NCI-H82 treated with DMSO at 0.1 percent for 48 hours (cell line): ENCODE results near the gene KCNE4.
A peak's percentile ranks its signal among the peaks of the same experiment; 100 is the strongest.

Experiments
- DNase-seq: peaks from one replicate; lab custom pipeline; 2025; ENCODE audit not compliant: unreplicated experiment; lab: John Stamatoyannopoulos, UW

Gene KCNE4

DNA sequence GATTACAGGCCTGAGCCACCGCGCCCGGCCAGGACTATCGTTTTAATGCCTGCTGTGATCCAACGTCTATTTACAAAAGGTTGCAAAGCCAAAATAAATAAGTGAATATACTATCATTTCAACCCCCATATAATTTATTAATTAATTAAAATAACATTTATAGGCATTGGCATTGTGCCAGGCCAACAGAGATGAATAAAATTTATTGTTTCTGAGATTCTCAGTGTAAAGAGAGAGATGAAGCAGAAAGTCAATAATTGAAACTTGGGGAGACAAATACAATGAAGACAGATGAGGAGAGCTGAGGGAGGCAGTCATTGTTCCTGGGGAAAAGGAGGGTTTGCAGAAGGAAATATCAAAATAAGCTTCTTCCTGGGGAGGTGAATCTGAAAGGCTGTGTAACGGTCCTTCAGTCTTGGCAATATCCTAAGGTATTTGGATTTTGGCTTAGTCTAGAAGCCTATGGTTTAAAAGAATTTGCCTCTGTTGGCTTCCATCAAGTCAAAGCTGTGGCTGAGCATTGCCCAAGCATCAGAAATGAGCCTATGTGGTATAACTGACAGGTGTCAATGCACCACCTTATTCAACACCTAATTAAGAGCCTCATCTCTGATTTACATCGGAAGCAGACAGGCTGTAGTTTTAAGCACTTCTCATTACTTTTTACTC is 31.5 kb downstream of the KCNE4 start:
- no peak for DNase-seq

DNA sequence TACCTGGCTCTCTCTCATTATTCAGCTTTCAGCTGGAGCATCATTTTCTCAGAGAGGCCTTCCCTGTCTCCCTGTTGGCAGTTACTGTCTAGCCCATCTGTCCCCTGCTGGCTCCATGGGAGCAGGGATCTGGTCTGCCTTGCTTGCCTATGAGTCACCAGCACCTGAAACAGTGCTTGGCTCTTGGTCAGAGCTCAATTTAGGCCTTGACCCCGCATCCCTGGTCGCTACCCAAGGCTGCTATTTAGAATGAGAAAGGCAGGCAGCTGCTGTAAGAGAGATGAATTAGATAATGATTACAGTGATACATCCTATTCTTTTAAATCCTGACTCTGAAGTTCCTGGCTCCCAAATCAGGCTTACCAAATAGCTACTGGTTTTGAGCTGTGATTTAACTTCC is 32.9 kb downstream of the KCNE4 start:
- DNase-seq: no peak

DNA sequence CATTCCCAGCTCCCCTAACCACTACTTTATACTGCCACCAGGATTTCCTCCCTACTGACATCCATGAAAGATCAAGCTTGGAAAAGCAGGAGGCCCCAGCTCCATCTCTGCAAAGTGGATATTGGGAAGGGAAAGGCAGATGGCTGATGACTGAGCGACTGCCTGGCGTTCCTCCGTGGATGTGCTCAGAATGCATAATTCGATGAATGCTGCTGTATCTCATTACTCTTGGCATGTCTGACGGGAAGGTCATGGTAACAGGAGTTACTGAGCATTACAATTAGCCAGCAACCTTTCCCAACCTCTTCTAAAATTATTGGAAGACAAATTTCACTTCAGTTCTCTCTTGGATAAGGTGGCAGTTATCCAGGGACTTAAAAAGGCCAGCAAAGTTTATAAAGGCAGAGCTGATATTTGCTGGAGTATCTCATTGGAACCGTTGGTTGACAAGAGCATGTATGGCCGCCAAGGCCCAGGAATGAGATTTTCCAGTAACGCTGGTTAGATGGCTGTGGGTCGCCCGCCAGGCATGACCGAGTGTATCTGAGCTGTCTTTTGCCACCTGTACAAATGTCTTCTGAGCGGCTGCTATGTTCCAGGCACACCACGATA is 34.5 kb downstream of the KCNE4 start:
- no peak for DNase-seq

DNA sequence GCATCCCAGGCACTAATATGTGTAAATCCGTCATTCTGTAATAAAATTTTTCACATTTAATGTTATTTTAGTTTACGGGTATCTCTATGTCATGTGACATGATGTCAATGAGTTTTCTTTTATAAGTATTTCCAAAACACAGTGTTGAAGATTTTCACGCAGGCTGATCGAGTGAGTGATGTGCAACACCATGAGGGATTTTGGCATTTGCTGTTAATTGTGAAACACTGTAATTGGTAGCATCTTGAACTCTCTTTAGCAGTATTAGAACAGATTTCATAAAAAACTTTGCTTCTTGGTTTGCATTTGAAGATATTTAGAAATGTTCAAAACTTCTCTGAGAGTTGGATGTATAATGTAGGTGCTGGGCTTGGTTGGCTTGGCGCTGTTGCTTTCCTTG is 35.5 kb downstream of the KCNE4 start:
- DNase-seq: no peak

DNA sequence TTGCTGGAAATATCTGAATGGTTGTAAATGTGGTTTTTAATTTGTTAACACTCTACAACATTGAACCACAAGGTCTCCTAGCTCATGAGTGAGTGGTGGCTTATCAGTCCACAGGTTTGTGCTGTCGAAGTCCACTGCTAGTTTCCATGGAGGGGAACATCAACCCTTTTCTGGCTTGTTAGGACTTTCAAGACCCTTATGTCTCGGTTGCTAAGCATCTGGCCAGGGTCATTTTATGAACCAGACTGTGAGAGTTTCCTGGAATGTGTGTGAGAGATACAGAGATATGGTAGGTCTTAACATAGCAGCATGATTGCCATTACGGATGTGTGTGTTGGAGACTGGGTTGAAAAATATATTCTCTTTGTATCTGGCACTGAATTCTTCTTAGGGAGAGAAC is 36.9 kb downstream of the KCNE4 start:
- DNase-seq: no peak

DNA sequence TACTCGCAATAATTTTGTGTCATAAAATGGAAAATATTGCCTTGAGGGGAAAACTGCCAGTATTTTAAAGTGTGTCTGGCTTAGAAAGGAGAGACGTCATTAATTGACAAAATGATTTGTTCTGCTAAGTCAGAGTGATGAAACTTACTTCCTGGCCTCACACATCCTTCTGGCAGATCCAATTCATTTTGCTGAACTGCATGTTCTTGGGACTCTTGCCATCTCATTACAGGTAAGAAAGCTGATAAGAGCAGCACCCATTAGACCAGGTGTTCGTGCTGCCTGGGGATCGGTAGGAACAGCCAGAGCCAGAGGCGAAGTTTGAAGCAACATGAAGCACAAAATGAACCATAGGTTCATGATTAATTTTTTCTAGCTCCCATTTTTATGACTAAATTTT is 38.0 kb downstream of the KCNE4 start:
- DNase-seq: no peak

DNA sequence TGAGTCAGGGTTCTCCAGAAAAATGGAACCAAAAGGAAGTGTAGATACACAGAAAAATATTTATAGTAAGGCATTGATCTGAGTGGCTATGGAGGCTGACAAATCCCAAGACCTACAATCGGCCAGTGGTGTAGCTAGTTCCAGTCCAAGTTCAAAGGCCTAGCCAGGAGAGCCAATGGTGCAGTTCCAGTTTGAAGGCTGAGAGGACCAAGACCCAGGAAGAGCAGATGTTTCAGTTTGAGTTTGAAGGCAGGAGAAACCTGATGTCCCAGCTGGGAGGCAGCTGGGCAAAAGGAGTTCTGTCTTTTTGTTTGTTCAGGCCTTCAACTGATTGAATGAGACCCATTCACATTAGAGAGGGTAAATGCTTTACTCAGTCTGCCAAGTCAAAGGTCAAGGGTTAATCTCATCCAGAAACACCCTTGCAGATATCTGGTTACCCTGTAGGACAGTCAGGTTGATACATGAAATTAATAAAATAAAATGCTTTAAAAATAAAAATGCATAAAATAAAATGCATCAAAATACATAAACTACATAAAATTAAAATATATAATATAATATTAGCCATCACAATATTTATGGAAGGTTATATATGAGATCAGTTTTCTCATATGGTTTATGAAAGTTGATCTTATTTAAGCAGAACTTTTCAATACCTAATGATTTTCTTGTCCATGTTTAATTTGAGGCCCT is 38.7 kb downstream of the KCNE4 start:
- no peak for DNase-seq

DNA sequence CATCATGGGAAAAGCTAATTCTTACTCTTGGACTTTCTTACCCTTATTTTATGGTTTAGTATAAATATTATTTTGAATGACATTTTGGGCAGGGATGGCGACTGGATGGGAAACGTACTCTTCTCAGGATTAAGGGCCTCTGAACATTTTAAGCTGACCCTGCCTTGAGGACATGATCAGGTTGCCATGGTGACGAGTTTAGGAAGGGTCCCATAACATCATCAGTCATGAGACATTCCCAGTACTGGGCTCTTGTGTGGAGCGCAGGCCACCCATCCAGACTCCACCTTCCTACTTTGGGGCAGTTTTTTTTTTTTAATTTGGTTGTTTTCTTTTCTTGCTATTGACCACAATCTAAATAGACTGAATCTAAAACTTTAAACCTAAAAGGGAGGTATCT is 40.7 kb downstream of the KCNE4 start:
- DNase-seq: no peak

DNA sequence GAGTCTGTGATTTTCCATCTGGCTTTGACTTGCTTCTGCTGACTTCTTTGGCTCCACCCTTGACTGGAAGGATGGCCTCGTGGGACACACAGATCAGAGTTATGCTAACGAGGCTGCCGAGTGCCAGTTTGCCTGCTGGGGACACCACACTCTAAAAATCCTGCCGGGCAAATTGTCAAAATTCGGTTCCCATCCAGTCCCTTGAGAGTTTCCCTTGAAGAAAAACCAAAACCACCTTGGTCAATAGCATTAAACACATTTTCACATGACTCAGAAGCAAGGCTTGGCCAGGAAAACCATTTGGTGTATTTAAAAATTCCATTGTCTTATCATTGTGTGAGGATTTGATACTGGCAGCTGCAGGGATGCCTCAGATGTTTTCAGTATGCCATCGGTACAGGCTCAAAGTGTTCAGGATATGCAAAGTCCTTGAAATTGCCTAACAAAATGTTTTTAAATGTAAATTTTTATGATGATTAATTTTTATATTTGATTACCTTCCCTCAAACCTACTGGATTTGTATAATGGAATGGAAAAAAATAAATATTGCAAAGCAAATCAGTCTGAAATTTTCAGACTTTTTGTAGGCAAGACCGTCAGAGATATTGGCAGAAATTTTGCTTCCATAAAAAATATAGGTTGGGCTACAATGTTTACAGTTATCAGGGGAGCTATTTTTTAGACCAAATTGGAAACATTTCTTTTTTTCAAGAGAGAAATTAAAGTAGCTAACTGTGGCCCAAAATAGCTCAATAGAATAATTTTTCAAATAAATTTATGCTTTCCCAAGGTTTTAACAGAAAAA is 41.6 kb downstream of the KCNE4 start:
- DNase-seq: no peak

DNA sequence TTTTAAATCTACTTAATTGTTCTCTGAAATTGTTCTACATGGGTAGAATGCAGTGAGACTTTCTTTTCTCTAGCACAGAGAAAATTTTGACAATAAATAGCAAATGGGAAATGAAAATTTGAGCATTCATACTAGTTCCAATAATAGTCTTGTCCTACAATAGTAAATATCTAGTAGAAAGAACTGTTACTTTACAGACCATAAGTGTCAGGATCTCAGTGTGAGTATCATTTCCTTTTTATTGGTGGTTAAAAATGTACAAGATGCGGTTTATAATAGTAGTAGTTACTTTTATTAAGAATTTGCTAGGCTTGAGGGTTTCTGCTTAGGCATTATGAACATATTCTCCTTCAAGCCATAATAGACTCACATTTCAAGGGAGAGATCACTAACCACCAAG is 43.2 kb downstream of the KCNE4 start:
- DNase-seq: no peak

DNA sequence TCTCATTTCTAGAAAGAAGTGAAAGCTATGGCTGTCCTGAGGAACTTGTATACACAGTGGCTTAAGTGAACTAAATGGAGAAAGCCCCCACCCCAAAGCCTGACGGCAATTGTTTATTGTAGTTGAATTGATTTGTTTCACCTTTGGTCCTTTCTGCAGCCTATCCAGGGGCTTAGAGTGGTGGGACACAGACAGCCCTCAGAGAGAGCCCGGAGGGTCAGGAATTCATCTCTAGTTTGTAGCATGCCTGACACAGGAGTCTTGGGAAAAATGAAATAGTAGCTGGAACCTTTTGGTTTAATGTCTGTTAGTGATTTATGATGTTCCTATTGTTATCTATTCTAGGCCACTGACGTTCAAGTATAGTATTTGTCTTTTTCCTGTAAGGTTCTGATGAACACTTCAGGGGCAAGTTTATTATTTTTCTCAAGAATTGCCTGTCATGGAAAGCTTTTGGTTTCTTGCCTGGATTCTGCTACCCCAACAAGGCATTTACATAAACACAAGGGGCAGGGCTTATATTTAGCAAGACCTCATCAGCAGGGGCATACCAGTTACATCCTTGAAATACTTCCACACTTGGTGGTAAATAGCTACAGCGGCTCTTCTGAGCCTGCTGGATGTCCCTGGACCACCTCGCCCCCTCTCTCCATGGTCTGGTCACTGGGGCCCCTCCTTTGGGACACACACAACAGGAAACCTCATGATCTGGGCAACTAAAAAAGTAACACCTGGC is 44.4 kb downstream of the KCNE4 start:
- DNase-seq: no peak

DNA sequence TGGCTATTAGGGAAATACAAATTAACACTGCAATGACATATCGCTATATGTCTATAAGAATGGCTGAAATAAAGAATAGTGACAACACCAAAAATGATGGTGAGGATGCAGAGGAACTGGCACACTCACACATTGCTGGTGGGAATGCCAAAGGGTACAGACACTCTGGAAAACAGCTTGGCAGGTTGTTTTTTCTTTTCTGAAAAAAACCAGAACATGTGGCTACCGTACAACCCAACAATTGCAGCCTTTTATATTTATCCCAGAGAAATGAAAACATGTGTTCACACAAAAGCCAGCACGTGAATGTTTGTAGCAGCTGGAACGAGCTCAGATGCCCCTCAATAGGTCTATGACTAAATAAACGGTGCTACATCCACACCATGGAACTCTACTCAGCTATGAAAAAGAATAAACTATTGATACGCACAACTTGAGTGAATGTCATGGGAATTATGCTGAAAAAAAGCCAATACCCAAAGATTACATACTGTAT is 45.9 kb downstream of the KCNE4 start:
- no peak for DNase-seq

DNA sequence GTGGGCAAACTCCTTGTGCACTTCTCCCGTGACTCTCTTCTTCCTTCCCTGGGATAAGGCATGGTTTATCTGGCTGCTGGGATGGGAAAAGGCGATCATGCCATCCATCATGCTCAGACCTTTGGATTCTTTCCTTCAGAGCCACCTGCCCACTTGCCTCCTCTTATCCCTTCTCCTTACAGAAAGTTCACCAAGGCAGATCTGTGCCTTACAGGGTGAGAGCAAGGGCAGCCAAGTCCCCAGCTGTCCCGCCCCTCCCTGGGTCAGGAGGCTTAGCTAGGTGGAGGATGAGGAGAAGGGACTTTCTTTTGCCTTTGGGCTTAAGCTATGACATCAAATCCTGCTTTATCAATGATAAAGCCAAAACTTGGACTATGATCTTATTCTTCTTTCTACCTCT is 47.6 kb downstream of the KCNE4 start:
- peak; percentile 58 for DNase-seq

DNA sequence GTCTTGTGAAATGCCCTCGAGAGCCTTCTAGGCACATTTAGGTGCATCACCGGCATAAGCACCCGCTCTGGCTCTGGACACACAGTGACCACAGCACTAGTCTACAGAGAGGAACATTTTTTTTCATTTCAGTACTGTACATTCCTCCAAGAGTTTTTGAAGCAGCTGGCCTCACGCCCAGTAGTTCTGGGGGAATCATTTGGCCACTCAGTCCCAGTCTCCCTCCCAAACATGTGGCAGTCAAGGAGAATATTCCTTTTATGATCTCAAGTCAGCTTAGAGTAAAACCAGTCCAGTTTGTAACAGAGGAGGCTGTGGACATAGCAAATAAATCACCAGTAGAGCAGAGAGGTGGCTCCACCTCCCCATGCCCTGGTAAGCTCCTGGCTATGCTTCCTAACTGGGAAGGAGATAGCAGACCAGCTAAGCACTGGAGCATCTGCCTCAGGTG is 48.1 kb downstream of the KCNE4 start:
- no peak for DNase-seq

DNA sequence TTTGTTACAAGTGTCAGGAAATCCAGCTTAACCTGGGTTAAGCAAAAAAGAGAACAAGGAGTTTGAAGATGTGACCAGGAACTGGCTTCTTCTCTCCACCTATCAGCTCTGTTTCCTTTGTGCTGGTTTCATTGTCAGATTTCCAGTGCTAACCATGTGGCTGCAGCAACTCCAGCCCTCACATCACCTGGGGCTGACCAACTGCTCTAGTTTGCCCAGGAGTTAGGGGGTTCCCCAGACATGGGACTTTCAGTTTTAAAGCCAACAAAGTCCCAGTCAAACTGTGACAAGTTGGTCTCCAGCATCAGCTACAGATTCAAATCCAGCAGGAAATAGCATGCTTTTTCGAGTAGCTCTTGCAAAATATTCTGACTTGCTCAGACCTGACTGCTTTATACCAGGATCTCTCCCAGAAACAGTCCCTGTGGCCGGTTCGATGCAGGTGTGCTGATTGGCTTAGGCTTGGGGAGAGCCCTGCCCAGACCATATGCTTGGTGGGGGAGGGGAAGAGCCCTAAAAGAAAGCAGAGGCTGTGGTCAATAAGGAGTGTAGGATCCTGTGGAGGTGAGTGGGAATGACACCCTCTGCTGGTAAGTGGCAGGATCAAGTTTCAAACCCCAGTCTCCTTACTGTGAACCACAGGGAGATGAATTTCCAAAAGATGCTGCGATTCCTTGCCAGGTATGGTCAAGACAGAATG is 49.5 kb downstream of the KCNE4 start:
- peak; percentile 94 for DNase-seq

DNA sequence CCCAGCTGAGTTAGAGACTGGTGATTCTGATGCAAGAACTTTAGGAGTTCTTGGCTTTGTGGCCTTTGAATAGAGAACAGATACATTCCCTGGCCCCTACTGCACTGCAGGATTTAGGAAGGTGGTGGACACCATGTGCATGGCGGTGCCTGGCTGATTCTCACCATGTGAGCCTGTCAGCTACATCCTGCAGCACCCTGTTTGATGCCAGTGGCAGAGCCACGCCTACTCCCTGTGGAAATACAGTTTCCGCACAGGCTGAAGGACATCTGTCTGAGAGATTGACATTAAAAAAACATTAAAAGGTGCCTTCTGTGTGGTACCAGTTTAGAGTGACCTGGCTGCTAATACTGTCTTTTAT is 50.0 kb downstream of the KCNE4 start:
- no peak for DNase-seq

DNA sequence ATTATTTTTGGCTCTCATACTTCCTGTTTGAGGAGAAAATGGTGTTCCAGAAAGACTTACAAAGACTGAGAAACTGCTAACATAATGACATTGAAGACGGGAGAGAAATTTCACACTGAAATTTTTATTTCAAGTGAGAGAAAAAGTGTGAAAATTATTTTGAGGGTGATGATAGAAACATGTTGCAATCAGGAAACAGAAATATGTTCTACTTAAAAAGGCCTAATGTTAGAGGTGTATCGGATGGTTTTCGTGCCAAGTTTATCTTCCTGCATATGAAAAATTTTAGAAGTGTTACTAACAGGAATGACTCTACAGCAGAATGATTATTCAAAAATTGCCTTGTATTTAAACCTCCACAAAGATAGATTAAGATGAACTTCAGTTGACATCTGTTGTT is 50.5 kb downstream of the KCNE4 start:
- DNase-seq: no peak

DNA sequence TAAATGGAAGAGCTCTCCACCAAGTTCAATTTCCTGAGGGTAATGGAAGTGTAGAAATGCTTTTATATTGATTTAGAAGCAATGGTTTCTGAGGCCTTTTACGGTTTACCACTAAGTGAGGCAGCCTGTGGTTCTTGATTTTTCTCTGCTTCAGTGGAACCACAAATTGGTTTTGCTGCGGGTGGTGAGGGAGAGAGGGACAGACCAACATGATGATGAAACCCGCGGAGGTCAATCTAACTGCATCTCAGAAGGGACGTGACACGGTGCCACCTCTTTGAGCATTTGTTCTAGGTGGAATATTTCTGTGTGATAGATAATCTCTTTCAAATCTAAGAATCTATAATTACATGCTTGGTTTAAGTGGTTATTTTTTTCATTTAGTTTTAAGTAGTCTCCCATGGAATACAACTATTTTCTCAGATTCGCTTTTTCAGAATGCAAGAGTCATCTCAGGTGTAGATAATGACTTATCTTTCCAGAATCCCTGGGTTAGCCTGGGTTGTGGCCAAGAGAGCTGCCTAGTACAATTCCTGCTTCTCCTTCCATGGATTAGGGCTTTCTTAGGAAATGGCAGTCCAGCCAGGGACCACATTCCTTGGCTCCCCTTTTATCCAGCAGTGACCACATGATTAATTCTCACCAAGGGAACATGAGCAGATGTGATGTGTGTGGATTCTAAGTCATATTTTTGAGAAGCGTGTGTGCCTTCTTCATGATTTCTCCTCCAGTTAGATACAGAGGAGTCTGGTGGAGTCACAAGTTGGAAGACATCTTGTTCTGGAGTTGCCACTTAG is 52.5 kb downstream of the KCNE4 start:
- no peak for DNase-seq
